ENCODE data around the gene KLHL25. TPM values are rescaled to one million over a fixed set of nuclear protein-coding genes. Genes with fewer than 3 reads are reported as not detected.

The KLHL25 gene
- total RNA-seq, 1 experiment from 2014 or later = 2.4 TPM

DNA sequence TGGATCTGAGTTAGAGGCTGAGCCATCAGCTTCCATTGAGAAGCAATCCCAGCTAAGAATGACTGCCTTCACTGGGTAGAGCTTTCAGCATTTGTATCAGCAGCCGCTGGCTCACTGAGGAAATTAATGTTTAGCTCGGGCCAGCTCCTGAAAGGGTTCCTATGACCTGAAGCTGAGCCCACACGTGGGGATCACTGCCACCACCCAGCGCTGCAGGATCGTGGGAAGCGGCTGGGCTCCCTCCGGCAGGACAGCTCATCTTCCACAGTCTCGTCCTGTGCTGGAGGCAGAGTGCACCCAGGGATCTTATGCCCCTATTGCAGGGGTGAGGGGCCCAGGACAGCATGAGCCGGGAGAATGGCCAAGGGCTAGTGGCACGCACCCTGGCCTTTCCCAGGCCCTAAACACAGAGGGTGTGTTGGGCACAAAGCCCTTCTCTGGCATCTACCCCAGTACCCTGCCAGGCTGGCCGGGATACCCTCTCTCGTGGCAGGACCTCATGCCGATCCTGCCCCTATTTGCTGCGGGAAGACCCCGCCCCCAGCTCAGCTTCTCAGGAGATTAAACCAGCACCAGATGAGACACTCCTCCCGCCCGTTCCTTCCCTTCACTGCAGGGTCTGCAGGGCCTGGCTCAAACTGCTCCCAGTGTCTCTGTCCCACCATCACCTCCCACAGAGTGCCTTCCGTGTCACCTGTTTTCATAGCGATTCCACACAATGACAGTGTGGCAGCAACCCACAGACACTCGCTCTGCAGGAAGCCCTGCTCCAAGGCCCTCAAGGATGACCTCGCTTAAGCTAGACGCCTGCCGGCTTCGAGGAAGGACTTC lies 28.5 kb downstream of the KLHL25 start:
- DNase-seq (ENCODE audit: low read depth, low spot score) = no peak
- in situ Hi-C loops (cut with HindIII; ENCODE audit: low pct_unique_long_range_greater_than_20kb, low sequenced_read_pairs) = no loop called here

DNA sequence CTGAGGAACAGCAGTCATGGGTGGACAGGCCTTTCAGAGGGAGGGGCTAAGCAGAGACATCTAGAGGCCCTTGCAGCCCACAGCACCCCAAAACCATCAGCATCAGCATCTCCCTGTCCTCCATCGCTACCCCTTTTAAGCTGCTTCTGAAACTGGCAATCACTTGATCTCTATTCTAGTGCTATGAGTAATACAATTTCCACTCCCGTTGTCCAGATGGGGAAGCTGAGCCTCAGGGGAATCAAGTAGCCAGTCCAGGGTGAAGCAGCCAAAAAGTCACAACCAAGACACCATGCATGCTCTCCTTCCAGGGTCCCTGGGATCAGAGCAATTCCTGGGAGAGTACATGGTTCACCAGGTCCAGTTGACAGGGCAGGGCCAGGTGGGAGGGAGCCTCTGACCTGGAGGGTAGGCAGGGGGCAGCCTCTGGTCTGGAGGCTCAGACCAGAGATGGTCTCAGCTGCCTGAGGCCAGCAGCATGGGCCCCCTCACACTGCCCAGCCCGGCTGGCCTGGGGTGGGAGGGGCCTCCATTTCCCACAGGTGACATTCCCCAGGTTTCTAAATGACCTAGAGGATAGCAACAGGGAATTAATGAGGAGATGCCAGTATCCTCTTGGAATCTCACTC lies 30.0 kb downstream of the KLHL25 start:
- in situ Hi-C loops (cut with HindIII; ENCODE audit: low pct_unique_long_range_greater_than_20kb, low sequenced_read_pairs) = no loop called here
- DNase-seq (ENCODE audit: low read depth, low spot score) = no peak

DNA sequence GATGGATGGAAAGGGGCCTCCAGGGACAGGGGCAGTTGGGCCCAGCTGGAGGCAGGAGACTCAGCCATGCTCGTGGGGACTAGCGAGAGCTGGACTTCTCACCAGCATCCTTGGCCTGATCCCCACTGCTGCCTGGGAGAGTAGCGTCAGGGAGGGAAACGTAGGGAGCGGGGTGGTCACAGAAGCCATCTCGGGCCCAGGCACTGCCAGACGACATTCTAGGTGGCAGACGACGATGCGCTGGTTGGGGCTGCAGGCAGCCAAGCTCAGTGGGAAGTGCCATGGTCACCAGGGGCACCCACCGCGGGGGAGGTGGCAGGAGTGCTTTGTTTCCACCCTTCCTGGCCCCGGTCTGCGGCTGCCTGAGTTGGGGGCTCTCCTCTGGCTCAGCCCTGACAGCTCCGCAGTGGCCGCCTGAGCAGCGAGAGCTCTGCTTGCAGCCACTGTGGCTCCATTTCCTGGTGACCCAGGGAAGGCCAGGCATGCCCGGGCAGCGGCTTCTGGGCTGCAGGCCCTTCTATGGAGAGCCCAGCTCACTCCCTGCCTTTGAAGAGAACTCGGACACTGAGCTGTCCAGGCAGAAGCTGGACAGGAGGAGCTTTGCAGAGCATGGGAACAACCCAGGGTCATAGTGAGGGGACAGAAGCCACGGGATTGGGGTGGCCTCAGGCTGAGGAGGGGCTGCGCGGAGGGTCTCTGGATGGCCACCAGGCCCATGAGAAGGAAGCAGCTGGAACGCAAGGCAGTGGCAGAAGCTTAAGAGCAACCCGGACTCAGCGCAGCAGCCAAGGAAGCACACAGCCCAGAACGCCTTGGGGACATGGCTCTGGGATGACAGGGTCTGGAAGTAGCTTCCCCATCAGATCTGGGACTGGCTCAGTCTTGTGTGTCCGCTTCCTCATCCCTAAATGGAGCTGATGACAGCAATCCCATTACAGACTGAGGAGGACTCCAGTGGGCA lies 30.8 kb downstream of the KLHL25 start:
- in situ Hi-C loops (cut with HindIII; ENCODE audit: low pct_unique_long_range_greater_than_20kb, low sequenced_read_pairs) = no loop called here
- no peak for DNase-seq (ENCODE audit: low read depth, low spot score)

DNA sequence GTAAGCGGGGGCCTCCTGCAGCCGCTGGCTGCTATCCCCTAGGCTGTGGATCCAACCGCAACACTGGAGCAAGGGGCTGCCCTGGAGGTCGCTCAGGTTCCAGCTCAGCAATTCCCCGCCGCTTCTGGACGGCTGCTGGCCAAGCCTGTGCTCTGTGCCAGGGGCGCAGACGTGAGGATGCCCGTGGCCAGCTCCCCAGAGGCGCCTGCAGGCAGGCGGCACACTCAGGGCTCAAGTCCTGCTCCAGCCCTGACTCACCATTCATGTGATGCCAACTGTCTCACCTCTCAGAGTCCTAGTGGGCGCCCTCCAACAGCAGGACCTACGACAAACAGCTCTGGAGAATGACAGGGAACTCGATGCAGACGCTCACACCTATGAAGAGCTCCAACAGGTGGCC lies 31.6 kb downstream of the KLHL25 start:
- DNase-seq (ENCODE audit: low read depth, low spot score) = no peak
- in situ Hi-C loops (cut with HindIII; ENCODE audit: low pct_unique_long_range_greater_than_20kb, low sequenced_read_pairs) = no loop called here

DNA sequence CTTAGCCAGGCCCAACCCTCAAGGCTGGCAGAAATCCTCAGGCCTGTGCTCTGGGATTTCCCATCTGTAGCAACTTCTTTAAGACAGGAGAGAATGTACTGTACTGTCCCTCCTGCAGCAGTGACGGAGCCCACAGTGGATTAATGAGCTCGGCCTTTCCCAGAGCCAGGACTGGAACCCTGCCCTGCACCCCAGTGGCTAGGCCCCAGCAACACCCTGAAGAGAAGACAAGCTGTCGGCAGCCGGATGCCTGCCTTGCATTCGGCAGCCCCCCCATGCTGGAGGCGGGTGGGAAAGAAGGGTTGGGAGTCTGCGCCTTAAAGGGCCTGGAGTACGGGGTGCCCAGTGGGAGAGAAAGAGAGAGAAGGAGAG lies 32.0 kb downstream of the KLHL25 start:
- in situ Hi-C loops (cut with HindIII; ENCODE audit: low pct_unique_long_range_greater_than_20kb, low sequenced_read_pairs) = no loop called here
- no peak for DNase-seq (ENCODE audit: low read depth, low spot score)

DNA sequence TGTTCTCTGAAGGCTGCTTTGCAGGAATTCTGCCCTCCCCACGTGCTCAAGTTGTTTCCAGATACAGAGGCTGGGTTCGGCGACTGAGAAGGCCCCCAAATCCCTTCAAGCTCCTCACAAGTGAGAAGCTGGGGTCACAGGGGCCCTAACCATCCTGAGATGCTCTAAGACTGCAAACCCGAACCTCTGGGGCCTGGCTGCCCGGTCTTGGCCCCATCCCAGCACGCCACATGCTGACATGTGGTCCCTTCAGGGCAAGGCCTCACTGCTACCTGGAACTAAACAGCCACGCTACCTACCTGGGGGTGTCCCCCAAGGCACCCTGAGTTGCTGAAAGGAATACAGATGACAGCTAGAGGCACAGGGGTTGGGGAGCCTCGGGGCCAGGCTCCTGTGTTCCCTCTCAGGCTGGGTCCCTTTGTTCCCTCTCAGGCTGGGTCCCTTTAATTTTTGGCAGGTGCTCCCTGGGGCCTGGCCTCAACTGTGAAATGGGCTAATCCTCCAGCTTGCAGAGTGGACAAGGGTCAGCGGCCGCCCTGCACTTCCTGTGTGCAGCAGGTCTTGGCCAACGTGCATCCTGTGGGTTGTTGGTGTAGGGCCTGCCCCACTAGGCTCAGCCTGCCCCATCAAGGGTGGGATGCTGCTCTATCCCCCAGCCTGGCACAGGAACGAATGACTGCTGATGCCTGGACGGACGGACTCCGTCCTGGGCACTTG lies 32.5 kb downstream of the KLHL25 start:
- no peak for DNase-seq (ENCODE audit: low read depth, low spot score)
- in situ Hi-C loops (cut with HindIII; ENCODE audit: low pct_unique_long_range_greater_than_20kb, low sequenced_read_pairs) = no loop called here

DNA sequence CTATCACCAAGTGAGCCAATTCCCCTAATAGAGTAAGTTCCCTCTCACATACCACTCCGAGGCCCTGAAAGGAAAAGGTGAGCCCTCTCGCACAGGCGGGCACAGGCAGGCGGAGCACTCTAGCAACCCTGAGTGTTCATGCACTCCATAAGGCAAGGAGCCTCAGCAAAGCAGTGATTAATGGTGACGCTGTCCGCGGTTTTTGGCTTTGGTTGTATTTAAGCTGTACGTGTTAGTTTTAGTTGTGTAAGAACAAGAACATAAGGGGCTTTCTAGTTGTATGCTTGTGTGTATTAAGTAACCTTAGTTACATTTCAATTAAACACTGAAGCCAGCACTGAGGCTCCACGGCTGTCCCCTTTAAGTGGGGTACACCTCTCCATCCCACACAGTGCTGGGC lies 33.1 kb downstream of the KLHL25 start:
- in situ Hi-C loops (cut with HindIII; ENCODE audit: low pct_unique_long_range_greater_than_20kb, low sequenced_read_pairs) = no loop called here
- no peak for DNase-seq (ENCODE audit: low read depth, low spot score)

DNA sequence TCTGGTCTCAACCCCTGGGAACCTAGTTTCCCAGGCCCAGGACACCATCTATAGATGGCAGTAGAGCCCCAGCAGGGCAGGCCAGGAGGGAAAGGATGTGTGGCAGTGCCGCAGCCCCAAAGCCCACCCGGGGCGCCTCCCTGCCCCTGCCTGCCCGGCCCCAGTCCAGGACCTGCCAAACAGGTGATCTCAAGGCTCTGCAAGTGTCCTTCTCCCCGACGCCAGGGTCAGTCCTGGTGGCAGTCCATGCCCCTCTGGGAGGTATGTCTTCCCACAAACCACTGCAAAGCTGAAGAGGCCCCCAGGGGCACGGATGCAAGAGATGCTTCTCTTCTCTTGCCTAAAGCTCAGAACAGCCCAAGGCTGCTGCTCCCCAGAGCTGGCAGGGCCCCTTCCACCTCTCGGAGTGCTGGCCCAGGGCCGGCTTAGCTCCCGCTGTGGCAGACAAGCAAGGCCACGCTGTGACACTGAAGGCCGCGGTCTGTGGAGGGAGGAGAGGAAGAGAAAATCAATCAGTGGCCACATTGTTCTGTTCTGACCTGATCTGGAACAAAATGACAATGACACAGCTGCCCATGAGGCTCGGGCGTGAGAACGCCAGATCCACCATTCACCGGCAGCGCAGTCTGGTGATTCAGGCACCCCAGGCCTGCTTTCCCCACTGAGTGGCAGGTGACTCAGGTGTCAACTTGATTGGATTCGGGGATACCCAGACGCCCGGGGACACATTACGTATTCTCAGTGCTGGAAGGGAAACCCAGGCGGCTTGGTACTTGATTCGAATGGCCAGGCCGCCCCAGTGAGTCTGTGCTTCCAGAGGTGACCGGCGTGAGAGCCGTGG lies 34.0 kb downstream of the KLHL25 start:
- DNase-seq (ENCODE audit: low read depth, low spot score) = peak; percentile 16
- in situ Hi-C loops (cut with HindIII; ENCODE audit: low pct_unique_long_range_greater_than_20kb, low sequenced_read_pairs) = no loop called here

DNA sequence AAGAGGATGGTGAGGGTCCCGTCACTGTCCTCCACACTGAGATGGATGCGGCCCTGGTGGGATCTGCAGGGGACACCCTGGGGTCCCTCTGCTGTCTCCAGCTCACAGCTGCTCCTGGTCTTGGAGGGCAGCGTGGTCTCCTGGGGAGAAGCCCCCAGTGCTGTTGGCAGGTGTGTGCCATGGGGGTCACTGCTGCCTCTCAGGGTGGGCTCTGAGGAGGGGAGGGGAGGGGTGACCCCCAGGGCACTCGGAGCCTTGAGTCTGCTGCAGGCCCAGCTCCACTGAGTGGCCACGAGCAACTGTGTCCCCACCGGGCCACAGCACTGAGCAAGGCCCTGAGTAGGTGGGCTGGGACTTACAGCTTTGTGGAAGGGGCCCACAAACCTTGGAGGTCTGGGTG lies 34.7 kb downstream of the KLHL25 start:
- in situ Hi-C loops (cut with HindIII; ENCODE audit: low pct_unique_long_range_greater_than_20kb, low sequenced_read_pairs) = no loop called here
- no peak for DNase-seq (ENCODE audit: low read depth, low spot score)

DNA sequence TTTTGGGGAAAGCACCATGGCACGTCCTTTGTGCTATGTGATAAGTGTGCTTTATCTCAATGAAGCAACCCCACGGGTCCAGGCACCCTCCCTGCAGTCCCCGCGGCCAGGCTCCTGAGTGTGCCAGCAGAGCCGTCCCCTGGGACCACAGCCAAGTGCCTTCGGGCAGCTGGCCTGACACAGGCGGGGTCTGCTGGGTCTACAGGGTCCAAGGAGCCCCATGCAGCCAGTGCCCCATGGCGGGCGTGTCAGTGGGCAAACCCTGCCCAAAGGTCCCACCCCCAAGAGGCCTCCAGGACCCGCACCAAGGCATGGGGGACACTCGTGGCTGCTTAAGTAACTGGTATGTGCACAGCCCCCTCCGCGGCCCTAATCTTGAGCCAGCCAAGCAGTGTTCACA lies 35.3 kb downstream of the KLHL25 start:
- in situ Hi-C loops (cut with HindIII; ENCODE audit: low pct_unique_long_range_greater_than_20kb, low sequenced_read_pairs) = no loop called here
- no peak for DNase-seq (ENCODE audit: low read depth, low spot score)

DNA sequence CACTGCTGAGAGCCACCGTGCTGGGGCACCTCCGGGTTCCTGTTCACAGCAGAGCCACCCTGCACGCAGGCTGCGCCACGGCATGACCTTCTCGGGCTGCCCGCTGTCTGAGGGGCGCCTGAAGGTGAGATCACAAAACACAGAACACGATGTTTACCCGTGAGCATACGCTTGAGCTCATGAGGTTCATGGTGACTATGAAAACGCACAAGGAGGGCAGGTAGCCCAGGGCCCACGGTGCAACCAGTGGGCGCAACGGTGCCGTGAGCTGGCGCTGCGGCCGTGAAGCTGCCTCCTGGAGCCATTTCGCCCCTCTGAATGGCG lies 36.1 kb downstream of the KLHL25 start:
- in situ Hi-C loops (cut with HindIII; ENCODE audit: low pct_unique_long_range_greater_than_20kb, low sequenced_read_pairs) = no loop called here
- DNase-seq (ENCODE audit: low read depth, low spot score) = no peak

DNA sequence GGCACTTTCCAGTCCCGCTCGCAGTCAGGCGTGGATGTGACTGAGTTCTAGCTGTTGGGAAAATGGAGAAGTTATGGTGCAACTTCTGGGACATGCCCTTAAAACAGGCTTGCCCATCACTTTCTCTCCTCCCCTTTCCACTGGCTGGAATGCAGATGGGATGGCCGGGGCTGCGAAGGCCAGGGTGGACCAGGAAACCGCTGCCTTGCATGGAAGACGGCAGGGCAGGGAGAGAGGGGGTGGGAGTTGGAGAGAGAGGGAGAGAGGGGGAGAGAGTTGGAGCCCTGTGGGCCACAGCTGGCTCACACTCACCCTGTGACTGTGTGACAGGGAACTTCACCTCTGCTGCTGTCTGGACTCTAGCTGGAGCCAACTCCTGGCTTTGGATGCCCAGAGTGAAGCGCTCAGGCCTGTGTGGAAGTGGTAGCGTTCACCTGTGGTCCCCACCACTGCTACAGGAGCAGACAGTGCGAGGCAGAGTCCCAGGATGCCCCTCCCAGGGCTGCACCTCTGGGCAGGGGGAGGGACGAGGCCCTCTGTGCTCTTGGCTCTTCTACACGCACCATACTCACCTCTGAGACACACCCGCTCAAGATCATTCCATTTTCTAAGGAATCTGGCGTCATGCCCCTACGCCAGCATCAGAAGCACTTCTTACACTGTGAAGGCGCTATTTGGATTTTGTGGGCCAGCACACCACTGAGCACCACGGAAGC lies 36.6 kb downstream of the KLHL25 start:
- no peak for DNase-seq (ENCODE audit: low read depth, low spot score)
- in situ Hi-C loops (cut with HindIII; ENCODE audit: low pct_unique_long_range_greater_than_20kb, low sequenced_read_pairs) = no loop called here

DNA sequence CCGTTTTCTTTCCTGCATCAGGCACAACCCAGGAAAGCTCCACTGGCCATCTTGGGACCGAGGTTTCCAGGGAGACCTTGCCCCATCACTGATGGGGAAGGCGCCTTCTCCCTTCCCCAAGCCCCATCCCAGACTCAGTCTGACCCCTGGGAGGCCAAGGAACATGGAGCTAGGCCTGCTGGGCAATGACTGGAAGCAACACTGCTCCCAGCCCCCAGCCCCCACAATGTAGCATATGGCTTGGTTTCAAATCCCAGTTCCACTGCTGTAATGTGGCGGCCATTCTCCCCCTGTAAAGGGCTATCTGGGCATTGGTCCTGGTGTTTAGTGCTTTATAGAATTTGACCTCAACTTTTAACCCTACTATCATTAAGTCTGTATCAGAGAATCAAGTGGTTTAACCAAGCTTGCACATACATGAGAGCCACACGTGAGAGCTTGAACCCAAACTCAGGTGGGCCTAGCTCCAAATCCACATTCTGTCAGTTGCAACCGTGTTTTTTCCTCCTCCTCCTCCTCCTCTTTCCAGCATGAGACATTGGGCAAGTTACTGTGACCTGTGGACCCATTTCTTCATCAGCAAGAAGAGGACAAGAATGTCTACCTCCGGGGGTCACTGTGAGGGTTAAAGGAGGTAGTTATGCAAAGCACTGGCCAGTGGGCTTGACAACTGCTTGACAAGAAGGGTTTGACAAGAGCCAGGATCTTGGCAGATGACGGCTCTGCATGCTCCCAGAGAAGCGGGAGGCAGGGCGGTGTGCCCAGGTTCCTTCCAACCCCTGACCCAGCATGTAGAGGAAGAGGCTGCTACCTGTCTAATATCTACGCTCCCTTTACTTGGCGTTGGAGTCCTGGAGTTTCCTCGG lies 37.4 kb downstream of the KLHL25 start:
- DNase-seq (ENCODE audit: low read depth, low spot score) = no peak
- in situ Hi-C loops (cut with HindIII; ENCODE audit: low pct_unique_long_range_greater_than_20kb, low sequenced_read_pairs) = no loop called here

DNA sequence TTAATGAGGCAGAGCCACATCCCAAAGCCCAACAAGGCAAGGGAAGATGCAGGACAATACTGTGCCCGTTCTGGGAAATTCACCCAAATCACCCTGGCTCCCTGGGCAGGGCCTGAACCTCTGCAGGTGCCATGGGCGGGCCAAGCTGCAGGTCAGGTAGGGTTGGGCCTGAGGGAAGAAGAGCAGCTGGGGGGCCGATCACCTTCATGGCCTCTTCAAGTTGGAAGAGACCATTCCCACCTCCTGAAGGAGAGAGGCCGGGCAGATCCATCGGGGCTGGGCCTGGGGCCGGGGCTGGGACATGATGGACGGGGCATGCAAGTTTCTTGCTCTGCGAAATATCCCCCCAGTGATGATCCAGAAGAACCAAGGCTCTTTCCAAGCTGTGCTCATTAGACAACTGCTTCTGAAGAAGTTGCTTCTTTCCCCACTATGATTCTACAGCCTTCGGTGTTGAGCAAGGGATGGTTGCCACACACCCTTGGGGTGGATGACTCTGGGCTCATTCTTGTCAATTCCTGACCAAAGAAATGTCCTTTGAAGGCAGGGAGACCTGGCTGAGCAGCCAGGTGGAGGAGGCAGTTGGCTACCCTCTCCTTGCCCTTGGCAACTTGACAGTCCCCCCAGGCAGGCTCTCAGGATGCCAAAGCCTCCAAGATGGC lies 38.2 kb downstream of the KLHL25 start:
- in situ Hi-C loops (cut with HindIII; ENCODE audit: low pct_unique_long_range_greater_than_20kb, low sequenced_read_pairs) = no loop called here
- no peak for DNase-seq (ENCODE audit: low read depth, low spot score)

DNA sequence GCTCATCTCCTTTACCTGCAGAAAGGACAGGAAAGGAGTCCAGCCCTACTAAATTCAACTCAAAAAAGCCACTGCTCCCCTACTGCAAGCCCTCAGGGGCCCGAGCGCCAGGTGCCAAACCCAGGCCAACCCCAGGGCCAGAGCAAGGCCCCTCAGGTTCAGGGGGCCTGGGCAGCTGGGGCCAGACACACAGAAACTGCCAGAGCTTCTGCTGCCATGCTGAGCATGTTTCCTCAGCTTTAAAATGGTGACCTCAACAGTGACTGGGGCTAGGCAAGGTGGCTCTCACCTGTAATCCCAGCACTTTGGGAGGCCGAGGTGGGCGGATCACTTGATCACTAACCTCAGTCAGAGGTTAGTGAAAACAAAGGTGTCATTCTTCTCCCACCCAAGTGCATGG lies 38.8 kb downstream of the KLHL25 start:
- no peak for DNase-seq (ENCODE audit: low read depth, low spot score)
- in situ Hi-C loops (cut with HindIII; ENCODE audit: low pct_unique_long_range_greater_than_20kb, low sequenced_read_pairs) = no loop called here

Measured in SK-MEL-5 (cell line).